Trophoblast cell (in vitro differentiated cells and primary cell): ENCODE data around the gene TGFB1.

Experiments used
- DNase-seq, 2 donors: peaks; one replicate each; pipeline ENCODE4 v3.0.0-alpha.2; 2016
- H2AFZ ChIP-seq: 2 replicates; pipeline ENCODE4 v1.6.1; 2013; ENCODE audit warnings: low read length, moderate library complexity, mild to moderate bottlenecking; ENCODE audit not compliant: insufficient read depth, poor library complexity
- H2AK5ac ChIP-seq: 2 replicates; pipeline ENCODE4 v1.6.1; 2013; ENCODE audit warnings: mild to moderate bottlenecking, low read length
- H2BK120ac ChIP-seq: 2 replicates; pipeline ENCODE4 v1.6.1; 2013; ENCODE audit warnings: low read length, mild to moderate bottlenecking, moderate library complexity; ENCODE audit not compliant: insufficient read depth, poor library complexity
- H2BK12ac ChIP-seq: 2 replicates; pipeline ENCODE4 v1.6.1; 2013; ENCODE audit warnings: mild to moderate bottlenecking, low read length, moderate library complexity
- H2BK5ac ChIP-seq: 2 replicates; pipeline ENCODE4 v1.6.1; 2013; ENCODE audit warnings: low read length, low read depth, moderate library complexity, mild to moderate bottlenecking; ENCODE audit not compliant: poor library complexity
- H3K14ac ChIP-seq: 2 replicates; pipeline ENCODE4 v1.6.1; 2013; ENCODE audit warnings: mild to moderate bottlenecking, low read length
- H3K18ac ChIP-seq: 2 replicates; pipeline ENCODE4 v1.6.1; 2013; ENCODE audit warnings: mild to moderate bottlenecking, low read length
- H3K23ac ChIP-seq: 2 replicates; pipeline ENCODE4 v1.6.1; 2013; ENCODE audit warnings: low read length
- H3K27ac ChIP-seq: 2 replicates; pipeline ENCODE4 v1.5.1; 2013; ENCODE audit warnings: low read depth, mild to moderate bottlenecking, inconsistent platforms, low read length, moderate library complexity
- H3K27me3 ChIP-seq: 2 replicates; pipeline ENCODE4 v1.6.1; 2013; ENCODE audit warnings: inconsistent platforms, mild to moderate bottlenecking, low read length, moderate library complexity; ENCODE audit not compliant: insufficient read depth
- H3K36me3 ChIP-seq, 2 experiments: 1 replicate in 1 of 2; 2 replicates in 1 of 2; pipeline ENCODE4 v1.6.1; 2013; ENCODE audit warnings: low read length in 2 of 2, mild to moderate bottlenecking in 2 of 2, moderate library complexity in 1 of 2; ENCODE audit not compliant: insufficient read depth in 2 of 2, control insufficient read depth in 1 of 2
- H3K4ac ChIP-seq: 2 replicates; pipeline ENCODE4 v1.6.1; 2013; ENCODE audit warnings: low read depth, mild to moderate bottlenecking, low read length, moderate library complexity
- H3K4me1 ChIP-seq, 2 experiments: 1 replicate in 1 of 2; 2 replicates in 1 of 2; pipeline ENCODE4 v1.6.1; 2013; ENCODE audit warnings: low read length in 2 of 2, mild to moderate bottlenecking in 2 of 2, moderate library complexity in 1 of 2; ENCODE audit not compliant: insufficient read depth in 2 of 2, control insufficient read depth in 1 of 2
- H3K4me2 ChIP-seq: 2 replicates; pipeline ENCODE4 v1.6.1; 2013; ENCODE audit warnings: inconsistent platforms, mild to moderate bottlenecking, low read length, moderate library complexity
- H3K4me3 ChIP-seq: 2 replicates; pipeline ENCODE4 v1.5.1; 2013; ENCODE audit warnings: mild to moderate bottlenecking, low read depth, low read length, inconsistent platforms
- H3K79me1 ChIP-seq: one replicate; pipeline ENCODE4 v1.6.1; 2013; ENCODE audit warnings: low read length
- H3K79me2 ChIP-seq: 2 replicates; pipeline ENCODE4 v1.6.1; 2013; ENCODE audit warnings: low read length, mild to moderate bottlenecking; ENCODE audit not compliant: control insufficient read depth, insufficient read depth, poor library complexity
- H3K9ac ChIP-seq: 2 replicates; pipeline ENCODE4 v1.6.1; 2013; ENCODE audit warnings: mild to moderate bottlenecking, low read length
- H3K9me3 ChIP-seq: 2 replicates; pipeline ENCODE4 v1.6.1; 2013; ENCODE audit warnings: low read depth, mild to moderate bottlenecking, control low read depth, inconsistent platforms, low read length; ENCODE audit not compliant: insufficient read depth
- H4K12ac ChIP-seq: 2 replicates; pipeline ENCODE4 v1.6.1; 2013; ENCODE audit warnings: low read depth, mild to moderate bottlenecking, low read length, moderate library complexity
- H4K8ac ChIP-seq: 2 replicates; pipeline ENCODE4 v1.6.1; 2013; ENCODE audit warnings: low read depth, mild to moderate bottlenecking, low read length, moderate library complexity
- H4K91ac ChIP-seq: one replicate; pipeline ENCODE4 v1.6.1; 2013; ENCODE audit warnings: low read depth, mild to moderate bottlenecking, low read length, moderate library complexity
- WGBS: extraction: QIAGEN DNeasy Blood & Tissue Kit; methylation state at CpG from one replicate; pipeline ENCODE4 v1.1.7; 2013; ENCODE audit warnings: missing lambda C conversion rate; ENCODE audit not compliant: insufficient read length, insufficient coverage; ENCODE audit errors: extremely low coverage; 5-methylcytosine and 5-hydroxymethylcytosine counted together

Gene TGFB1

DNA sequence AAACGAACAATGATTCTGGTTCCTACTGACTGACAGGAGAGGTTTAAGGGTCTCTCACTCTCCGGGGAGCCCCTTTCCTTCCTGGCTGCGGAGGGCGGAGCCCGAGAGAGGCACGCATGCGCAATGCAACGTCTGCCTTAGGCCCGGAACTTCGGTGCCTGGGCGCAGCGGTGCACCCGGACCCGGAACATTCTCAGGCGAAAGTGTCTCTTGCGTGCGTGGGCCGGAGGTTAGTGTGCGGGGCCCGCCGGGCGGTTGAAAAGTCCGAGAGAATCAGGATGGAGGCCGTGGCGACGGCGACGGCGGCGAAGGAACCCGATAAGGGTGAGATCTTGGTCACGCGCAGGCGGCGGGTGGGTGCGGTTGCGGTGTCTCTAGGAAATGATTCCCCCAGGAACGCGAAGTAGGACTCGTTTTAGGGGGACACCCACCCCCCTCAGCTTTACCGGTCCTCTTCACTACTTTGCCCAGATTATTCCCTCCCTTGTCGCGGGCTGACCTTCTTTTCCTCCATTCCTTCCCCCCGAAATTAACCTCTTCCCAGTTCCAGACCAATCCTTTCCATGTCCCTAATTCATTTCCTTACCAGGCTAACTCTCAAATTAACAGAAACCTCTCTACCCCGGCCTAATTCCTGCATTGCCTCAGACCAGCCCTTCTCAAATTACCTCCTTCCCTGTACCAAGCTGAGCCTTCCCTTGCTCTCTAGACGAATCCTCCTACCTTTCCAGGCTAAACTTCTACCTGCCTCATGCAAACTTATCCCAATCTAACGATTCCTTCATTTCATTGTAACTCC lies 43.5 kb downstream of the TGFB1 start, which contains the start of gene CCDC97:
CCDC97 (plus strand) TSS at position 140 of the 799 bp plus-strand sequence; CDS start at position 279, 139 bp downstream.
- peaks cover 4% of the 10 kb centered on the region for H3K79me2 ChIP-seq
- peaks cover 38 to 39% of the 10 kb centered on the region in 2 experiments for H3K36me3 ChIP-seq
- no peak within 1 kb of the TSS for H3K23ac ChIP-seq
- WGBS = no CpG with 5 or more reads among the region's 47 CpGs
- H2AFZ ChIP-seq = peak within 1 kb of the TSS; percentile 90
- peak within 1 kb of the TSS; percentile 83 for H3K4me3 ChIP-seq
- H3K27me3 ChIP-seq = no peaks in the 10 kb centered on the region
- peak within 1 kb of the TSS; percentile 1 for H2BK12ac ChIP-seq
- H3K27ac ChIP-seq = peak within 1 kb of the TSS; percentile 92
- peak within 1 kb of the TSS; percentile 90 for H2BK120ac ChIP-seq
- H3K79me1 ChIP-seq = peaks cover 8% of the 10 kb centered on the region
- H2BK5ac ChIP-seq = peak within 1 kb of the TSS; percentile 95
- peaks cover 5 to 13% of the 10 kb centered on the region in 2 experiments for H3K4me1 ChIP-seq
- H3K9me3 ChIP-seq = no peaks in the 10 kb centered on the region
- H2AK5ac ChIP-seq = peak within 1 kb of the TSS; percentile 75
- peak; percentile 72 to 89 for DNase-seq
- peak within 1 kb of the TSS; percentile 86 for H4K12ac ChIP-seq
- H3K4me2 ChIP-seq = peak within 1 kb of the TSS; percentile 78
- peak within 1 kb of the TSS; percentile 97 for H4K8ac ChIP-seq
- peak within 1 kb of the TSS; percentile 81 for H3K4ac ChIP-seq
- peak within 1 kb of the TSS; percentile 95 for H3K18ac ChIP-seq
- peak within 1 kb of the TSS; percentile 90 for H3K9ac ChIP-seq
- peak within 1 kb of the TSS; percentile 92 for H4K91ac ChIP-seq
- peak within 1 kb of the TSS; percentile 93 for H3K14ac ChIP-seq

DNA sequence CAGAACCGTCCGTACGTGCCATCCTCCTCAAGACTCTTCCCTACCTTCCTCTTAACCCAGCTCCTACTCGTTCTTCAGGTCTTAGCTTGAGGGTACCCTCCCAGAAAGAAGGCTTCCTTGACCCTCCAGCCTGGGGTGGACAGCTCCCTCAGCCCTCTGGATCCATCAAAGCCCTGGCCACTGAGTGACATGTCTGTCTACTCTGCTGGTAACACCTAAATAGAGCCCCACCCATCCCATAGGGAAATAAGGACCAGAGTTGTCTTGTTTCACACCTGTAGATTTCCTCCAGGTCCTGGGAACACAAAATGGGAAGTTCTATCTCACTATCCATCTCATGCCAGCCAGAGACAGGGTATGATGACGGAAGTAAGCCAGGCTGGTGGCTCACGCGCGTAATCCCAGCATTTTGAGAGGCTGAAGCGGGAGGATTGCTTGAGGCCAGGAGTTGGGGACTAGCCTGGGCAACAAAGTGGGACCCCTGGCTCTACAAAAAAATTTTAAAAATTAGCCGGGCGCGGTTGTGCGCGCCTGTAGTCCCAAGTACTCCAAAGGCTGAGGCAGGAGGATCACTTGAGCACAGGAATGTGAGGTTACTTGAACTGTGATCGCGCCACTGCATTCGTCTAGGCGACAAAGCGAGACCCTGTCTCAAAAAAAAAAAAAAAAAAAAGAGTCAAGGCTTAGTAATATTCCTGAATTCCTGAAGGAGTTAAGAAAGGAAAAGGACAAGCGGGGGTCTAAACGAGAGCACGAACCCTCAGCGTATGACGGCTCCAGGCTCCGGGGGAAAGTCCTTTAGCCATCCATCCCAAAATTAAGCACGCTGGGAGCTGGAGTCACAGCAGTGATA lies 44.3 kb downstream of the TGFB1 start:
- H3K4ac ChIP-seq = peak overlapping the region; percentile 57

GRCh38 chr19:41308450-41309179 lies 45.1 kb downstream of the TGFB1 start:
- Histone ChIP-seq H3K4me1 (peaks cover 5 to 13% of the 10 kb centered on the region in 2 experiments), H2BK120ac (no peak overlapping the region), H4K12ac (peak overlapping the region; percentile 45), H3K9me3 (no peaks in the 10 kb centered on the region), H3K36me3 (peaks cover 48 to 53% of the 10 kb centered on the region in 2 experiments), H3K79me2 (peaks cover 4% of the 10 kb centered on the region), H4K8ac (peak overlapping the region; percentile 8), H2AFZ (no peak overlapping the region), H3K23ac (no peak overlapping the region), H4K91ac (no peak overlapping the region), H3K27me3 (no peaks in the 10 kb centered on the region), H3K27ac (peak overlapping the region; percentile 20), H3K4ac (no peak overlapping the region), H2BK12ac (peak overlapping the region; percentile 1), H3K4me3 (no peak overlapping the region), H2AK5ac (peak overlapping the region; percentile 34), H2BK5ac (no peak overlapping the region), H3K9ac (no peak overlapping the region), H3K18ac (no peak overlapping the region), H3K4me2 (no peak overlapping the region), H3K79me1 (peaks cover 8% of the 10 kb centered on the region), H3K14ac (no peak overlapping the region)
- DNase-seq = peak; percentile 90 to 99
- no CpG with 5 or more reads among the region's 8 CpGs for WGBS

More for the DNA sequence above, 44.3 kb downstream of the TGFB1 start:
- Histone ChIP-seq H4K91ac (peak overlapping the region; percentile 41), H3K79me1 (peaks cover 8% of the 10 kb centered on the region), H3K14ac (peak overlapping the region; percentile 47), H3K9me3 (no peaks in the 10 kb centered on the region), H2BK5ac (peak overlapping the region; percentile 24), H4K8ac (peak overlapping the region; percentile 64), H3K23ac (no peak overlapping the region), H3K27me3 (no peaks in the 10 kb centered on the region), H3K4me1 (peaks cover 5 to 13% of the 10 kb centered on the region in 2 experiments), H2AK5ac (peak overlapping the region; percentile 75), H2BK12ac (peak overlapping the region; percentile 1), H3K4me2 (peak overlapping the region; percentile 78), H2BK120ac (no peak overlapping the region), H3K79me2 (peaks cover 4% of the 10 kb centered on the region), H2AFZ (no peak overlapping the region), H4K12ac (peak overlapping the region; percentile 45), H3K36me3 (peaks cover 44 to 48% of the 10 kb centered on the region in 2 experiments), H3K18ac (peak overlapping the region; percentile 10), H3K27ac (peak overlapping the region; percentile 92), H3K4me3 (peak overlapping the region; percentile 83), H3K9ac (peak overlapping the region; percentile 90)
- no CpG with 5 or more reads among the region's 26 CpGs for WGBS
- DNase-seq = peak in 1 of 2 donors; percentile 47
